Measurements from ENCODE around the gene AMTN. TPM values are rescaled to one million over a fixed set of nuclear protein-coding genes. Genes with fewer than 3 reads are reported as not detected.
"Not testable (repeated sequence)": the region's sequence is repeated elsewhere in the genome, so short reads cannot be mapped to it uniquely, and the experiment has no call there.

AMTN gene
- not detected for total RNA-seq
- not detected for polyA plus RNA-seq

GRCh38 chr4:70518269-70518668 lies at the start of gene AMTN:
TSS of gene AMTN (plus strand) at chr4:70518569. CDS start at chr4:70518778, 209 bp downstream.
- Mint-ChIP-seq H3K27me3 (peaks cover 4 to 17% of the 10 kb centered on the region in 2 donors), H3K9me3 (no peaks in the 10 kb centered on the region), H3K4me1 (no peaks in the 10 kb centered on the region), H3K4me3 (no peak within 1 kb of the TSS), H3K27ac (no peak within 1 kb of the TSS), H3K36me3 (no peaks in the 10 kb centered on the region)
- Histone ChIP-seq H3K4me3 (ENCODE audit: low read length) (no peak within 1 kb of the TSS), H3K4me1 (ENCODE audit: insufficient read depth, low read length) (no peaks in the 10 kb centered on the region), H3K36me3 (ENCODE audit: insufficient read depth, low read length) (no peaks in the 10 kb centered on the region), H3K9me3 (ENCODE audit: low read length) (no peaks in the 10 kb centered on the region), H3K27me3 (ENCODE audit: insufficient read depth, low read length, poor library complexity, severe bottlenecking) (no peaks in the 10 kb centered on the region), H3K27ac (ENCODE audit: low read depth, low read length) (no peak within 1 kb of the TSS)
- POLR2A ChIA-PET, result no interaction called here
- no peak for DNase-seq
- CTCF ChIA-PET, result no interaction called here

- Mint-ChIP-seq H3K27ac (no peak within 1 kb of the TSS), H3K4me1 (no peaks in the 10 kb centered on the region), H3K4me3 (no peak within 1 kb of the TSS), H3K36me3 (no peaks in the 10 kb centered on the region), H3K27me3 (no peaks in the 10 kb centered on the region), H3K9me3 (peaks cover 0 to 7% (median 2%) of the 10 kb centered on the region in 5 donors)
- Histone ChIP-seq H3K27me3 (ENCODE audit: insufficient read depth, low read length, poor library complexity, severe bottlenecking) (no peaks in the 10 kb centered on the region), H3K4me1 (ENCODE audit: insufficient read depth, low read length) (no peaks in the 10 kb centered on the region), H3K9me3 (ENCODE audit: low read length) (no peaks in the 10 kb centered on the region), H3K4me3 (ENCODE audit: low read length) (no peak within 1 kb of the TSS), H3K36me3 (ENCODE audit: insufficient read depth, low read length) (no peaks in the 10 kb centered on the region), H3K27ac (ENCODE audit: low read depth, low read length) (no peak within 1 kb of the TSS)
- ChIA-PET CTCF (no interaction called here), POLR2A (no interaction called here)
- DNase-seq, result no peak
Observed at GRCh38 chr4:70471897-70472296, 46.5 kb upstream of the AMTN start, which contains the start of gene MUC7. TSS of gene MUC7 (plus strand) at chr4:70472197. CDS start at chr4:70474022, 1,825 bp downstream.

- Histone ChIP-seq H3K27me3 (ENCODE audit: insufficient read depth, low read length, poor library complexity, severe bottlenecking) (no peaks in the 10 kb centered on the region), H3K4me3 (ENCODE audit: low read length) (no peak overlapping the region), H3K27ac (ENCODE audit: low read depth, low read length) (no peak overlapping the region), H3K4me1 (ENCODE audit: insufficient read depth, low read length) (no peaks in the 10 kb centered on the region), H3K9me3 (ENCODE audit: low read length) (no peaks in the 10 kb centered on the region), H3K36me3 (ENCODE audit: insufficient read depth, low read length) (no peaks in the 10 kb centered on the region)
- H3K27ac Mint-ChIP-seq, result no peak overlapping the region
- ChIA-PET CTCF (no interaction called here), POLR2A (no interaction called here)
- H3K27me3 Mint-ChIP-seq, result no peaks in the 10 kb centered on the region
- no peaks in the 10 kb centered on the region for H3K4me1 Mint-ChIP-seq
- no peaks in the 10 kb centered on the region for H3K36me3 Mint-ChIP-seq
- H3K4me3 Mint-ChIP-seq, result no peak overlapping the region
- no peak for DNase-seq
- peaks cover 0 to 4% (median 0%) of the 10 kb centered on the region in 5 donors for H3K9me3 Mint-ChIP-seq
Observed at GRCh38 chr4:70473679-70474078, 44.7 kb upstream of the AMTN start.

- Mint-ChIP-seq H3K27ac (no peak overlapping the region), H3K4me3 (no peak overlapping the region), H3K36me3 (no peaks in the 10 kb centered on the region), H3K27me3 (peaks cover 2 to 3% of the 10 kb centered on the region in 2 donors), H3K9me3 (peaks cover 0 to 2% (median 0%) of the 10 kb centered on the region in 5 donors), H3K4me1 (no peaks in the 10 kb centered on the region)
- Histone ChIP-seq H3K36me3 (ENCODE audit: insufficient read depth, low read length) (no peaks in the 10 kb centered on the region), H3K27ac (ENCODE audit: low read depth, low read length) (no peak overlapping the region), H3K4me1 (ENCODE audit: insufficient read depth, low read length) (no peaks in the 10 kb centered on the region), H3K27me3 (ENCODE audit: insufficient read depth, low read length, poor library complexity, severe bottlenecking) (no peaks in the 10 kb centered on the region), H3K4me3 (ENCODE audit: low read length) (no peak overlapping the region), H3K9me3 (ENCODE audit: low read length) (no peaks in the 10 kb centered on the region)
- DNase-seq, result no peak
- CTCF ChIA-PET, result no interaction called here
- POLR2A ChIA-PET, result no interaction called here
Observed at GRCh38 chr4:70488748-70489147, 29.6 kb upstream of the AMTN start.

GRCh38 chr4:70496231-70496630 lies 22.1 kb upstream of the AMTN start:
- H3K4me1 Mint-ChIP-seq, result no peaks in the 10 kb centered on the region
- ChIA-PET POLR2A (no interaction called here), CTCF (no interaction called here)
- Histone ChIP-seq H3K27me3 (ENCODE audit: insufficient read depth, low read length, poor library complexity, severe bottlenecking) (no peaks in the 10 kb centered on the region), H3K36me3 (ENCODE audit: insufficient read depth, low read length) (no peaks in the 10 kb centered on the region), H3K4me1 (ENCODE audit: insufficient read depth, low read length) (no peaks in the 10 kb centered on the region), H3K27ac (ENCODE audit: low read depth, low read length) (no peak overlapping the region), H3K9me3 (ENCODE audit: low read length) (no peaks in the 10 kb centered on the region), H3K4me3 (ENCODE audit: low read length) (no peak overlapping the region)
- DNase-seq, result no peak
- no peak overlapping the region for H3K27ac Mint-ChIP-seq
- H3K9me3 Mint-ChIP-seq, result peaks cover 0 to 1% (median 0%) of the 10 kb centered on the region in 5 donors
- peaks cover 3 to 6% of the 10 kb centered on the region in 2 donors for H3K27me3 Mint-ChIP-seq
- no peaks in the 10 kb centered on the region for H3K36me3 Mint-ChIP-seq
- no peak overlapping the region for H3K4me3 Mint-ChIP-seq

- DNase-seq; H3K27ac ChIP-seq (ENCODE audit: low read depth, low read length); H3K9me3 Mint-ChIP-seq; H3K36me3 Mint-ChIP-seq; H3K4me1 Mint-ChIP-seq; H3K27me3 ChIP-seq (ENCODE audit: insufficient read depth, low read length, poor library complexity, severe bottlenecking); H3K4me1 ChIP-seq (ENCODE audit: insufficient read depth, low read length); H3K36me3 ChIP-seq (ENCODE audit: insufficient read depth, low read length); H3K9me3 ChIP-seq (ENCODE audit: low read length); H3K4me3 ChIP-seq (ENCODE audit: low read length); H3K27ac Mint-ChIP-seq; CTCF ChIA-PET; H3K27me3 Mint-ChIP-seq; H3K4me3 Mint-ChIP-seq; POLR2A ChIA-PET: not testable (repeated sequence)
Observed at GRCh38 chr4:70501838-70502237, 16.5 kb upstream of the AMTN start.

- no peaks in the 10 kb centered on the region for H3K9me3 ChIP-seq (ENCODE audit: low read length)
- Mint-ChIP-seq H3K36me3 (no peaks in the 10 kb centered on the region), H3K4me1 (no peaks in the 10 kb centered on the region), H3K4me3 (no peak overlapping the region), H3K9me3 (no peaks in the 10 kb centered on the region), H3K27me3 (peaks cover 0 to 1% of the 10 kb centered on the region in 2 donors), H3K27ac (no peak overlapping the region)
- no peaks in the 10 kb centered on the region for H3K36me3 ChIP-seq (ENCODE audit: insufficient read depth, low read length)
- ChIA-PET CTCF (no interaction called here), POLR2A (no interaction called here)
- no peaks in the 10 kb centered on the region for H3K4me1 ChIP-seq (ENCODE audit: insufficient read depth, low read length)
- no peak overlapping the region for H3K4me3 ChIP-seq (ENCODE audit: low read length)
- no peak for DNase-seq
- no peak overlapping the region for H3K27ac ChIP-seq (ENCODE audit: low read depth, low read length)
- no peaks in the 10 kb centered on the region for H3K27me3 ChIP-seq (ENCODE audit: insufficient read depth, low read length, poor library complexity, severe bottlenecking)
Observed at GRCh38 chr4:70504733-70505132, 13.6 kb upstream of the AMTN start.

- H3K4me1 Mint-ChIP-seq, result no peaks in the 10 kb centered on the region
- Histone ChIP-seq H3K27me3 (ENCODE audit: insufficient read depth, low read length, poor library complexity, severe bottlenecking) (no peaks in the 10 kb centered on the region), H3K4me1 (ENCODE audit: insufficient read depth, low read length) (no peaks in the 10 kb centered on the region), H3K27ac (ENCODE audit: low read depth, low read length) (no peak overlapping the region), H3K4me3 (ENCODE audit: low read length) (no peak overlapping the region), H3K9me3 (ENCODE audit: low read length) (no peaks in the 10 kb centered on the region), H3K36me3 (ENCODE audit: insufficient read depth, low read length) (no peaks in the 10 kb centered on the region)
- no peak overlapping the region for H3K27ac Mint-ChIP-seq
- DNase-seq, result peak; percentile 11 to 62 (median 18)
- no peaks in the 10 kb centered on the region for H3K27me3 Mint-ChIP-seq
- CTCF ChIA-PET, result no interaction called here
- H3K4me3 Mint-ChIP-seq, result no peak overlapping the region
- POLR2A ChIA-PET, result no interaction called here
- H3K9me3 Mint-ChIP-seq, result no peaks in the 10 kb centered on the region
- no peaks in the 10 kb centered on the region for H3K36me3 Mint-ChIP-seq
Observed at GRCh38 chr4:70505151-70505748, 13.1 kb upstream of the AMTN start.

GRCh38 chr4:70508801-70509200 lies 9.6 kb upstream of the AMTN start:
- no peaks in the 10 kb centered on the region for H3K27me3 ChIP-seq (ENCODE audit: insufficient read depth, low read length, poor library complexity, severe bottlenecking)
- H3K9me3 Mint-ChIP-seq, result no peaks in the 10 kb centered on the region
- no peaks in the 10 kb centered on the region for H3K4me1 Mint-ChIP-seq
- no peaks in the 10 kb centered on the region for H3K36me3 Mint-ChIP-seq
- no peak overlapping the region for H3K27ac Mint-ChIP-seq
- H3K36me3 ChIP-seq (ENCODE audit: insufficient read depth, low read length), result no peaks in the 10 kb centered on the region
- no peak for DNase-seq
- ChIA-PET POLR2A (no interaction called here), CTCF (no interaction called here)
- no peak overlapping the region for H3K27ac ChIP-seq (ENCODE audit: low read depth, low read length)
- H3K4me3 ChIP-seq (ENCODE audit: low read length), result no peak overlapping the region
- H3K9me3 ChIP-seq (ENCODE audit: low read length), result no peaks in the 10 kb centered on the region
- no peak overlapping the region for H3K4me3 Mint-ChIP-seq
- no peaks in the 10 kb centered on the region for H3K4me1 ChIP-seq (ENCODE audit: insufficient read depth, low read length)
- peaks cover 4 to 6% of the 10 kb centered on the region in 2 donors for H3K27me3 Mint-ChIP-seq

Data from CD8-positive, alpha-beta memory T cell (primary cell).